NCI-H226 (cell line): ENCODE data around the gene PIAS3.
"Not testable (repeated sequence)": the region's sequence is repeated elsewhere in the genome, so short reads cannot be mapped to it uniquely, and the experiment has no call there.

Experiments used
- DNase-seq: peaks from one replicate; pipeline ENCODE4 v3.0.0-alpha.2; 2015

PIAS3 gene

DNA sequence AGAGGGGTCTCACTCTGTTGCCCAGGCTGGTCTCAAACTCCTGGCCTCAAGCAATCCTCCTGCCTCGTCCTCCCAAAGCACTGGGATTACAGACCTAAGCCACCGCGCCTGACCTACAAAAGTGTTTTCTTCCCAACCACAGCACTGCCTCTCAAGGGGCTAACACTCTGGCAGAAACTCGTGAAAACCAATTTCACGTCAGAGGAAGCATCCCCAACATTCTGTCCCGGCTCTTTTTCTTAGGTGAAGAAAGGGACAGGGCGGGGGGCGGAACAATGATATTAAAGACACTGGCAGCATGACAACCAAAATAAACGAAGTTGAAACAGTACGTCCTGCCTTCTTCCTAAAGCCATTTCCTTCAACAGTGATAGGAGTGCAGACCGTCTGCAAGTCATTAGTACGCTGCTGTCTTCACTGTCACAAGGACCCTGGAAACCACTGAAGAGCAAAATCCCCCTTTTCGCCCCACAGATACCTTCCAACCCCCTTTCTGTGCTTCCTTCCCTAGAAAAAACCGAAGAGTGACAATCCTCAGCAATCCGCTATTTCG, 36.0 kb downstream of the PIAS3 start:
- DNase-seq = not testable (repeated sequence)

DNA sequence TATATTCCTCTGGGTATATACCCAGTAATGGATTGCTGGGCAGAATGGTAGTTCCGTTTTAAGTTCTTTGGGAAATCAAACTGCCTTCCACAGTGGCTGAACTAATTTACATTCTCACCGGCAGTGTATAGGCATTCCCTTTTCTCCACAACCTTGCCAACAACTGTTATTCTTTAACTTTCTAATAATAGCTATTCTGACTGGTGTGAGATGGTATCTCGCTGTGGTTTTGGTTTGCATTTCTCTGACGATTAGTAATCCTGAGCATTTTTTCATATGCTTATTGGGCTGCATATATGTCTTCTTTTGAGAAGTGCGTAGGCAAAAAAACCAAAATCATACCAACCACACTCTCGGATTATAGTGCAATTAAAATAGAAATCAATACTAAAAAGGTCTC, 40.8 kb downstream of the PIAS3 start:
- peak; percentile 43 for DNase-seq

DNA sequence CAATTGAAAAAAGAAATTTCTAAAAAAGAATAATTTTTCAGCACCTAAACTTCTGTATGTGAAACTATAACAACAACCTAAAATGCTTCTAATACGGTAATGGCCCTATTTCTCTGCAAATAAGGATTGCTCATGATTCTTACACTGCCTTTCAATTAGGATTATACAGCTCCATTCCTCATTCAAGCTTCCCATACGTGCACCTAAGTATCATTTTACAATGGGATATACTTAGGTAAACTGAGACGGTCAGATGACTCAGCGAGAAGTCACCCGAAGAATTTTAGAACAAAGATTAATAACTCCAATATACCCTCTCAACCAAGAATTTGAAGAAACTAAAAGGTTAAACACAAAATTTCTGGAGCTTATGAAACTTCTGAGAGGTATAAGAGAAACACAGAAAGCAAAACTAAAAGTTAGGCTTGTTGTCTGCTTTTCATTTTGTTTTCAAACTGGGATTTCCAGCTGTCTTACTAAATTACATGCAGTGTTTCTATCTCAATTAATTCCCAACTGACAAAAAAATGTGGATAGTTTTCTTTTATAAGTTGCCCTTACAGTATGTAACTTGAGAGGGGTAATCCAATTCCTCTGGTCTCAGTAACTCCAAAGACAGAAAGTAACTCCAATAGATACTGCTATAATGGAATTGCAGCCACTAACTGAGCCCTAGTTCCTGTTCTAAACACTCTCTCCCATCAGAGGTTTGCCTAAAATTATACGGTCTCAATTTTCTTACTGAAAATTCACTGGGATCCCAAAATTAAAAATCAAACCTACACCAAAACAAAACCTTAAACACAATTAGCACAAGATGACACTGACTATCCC, 45.7 kb downstream of the PIAS3 start:
- not testable (repeated sequence) for DNase-seq

DNA sequence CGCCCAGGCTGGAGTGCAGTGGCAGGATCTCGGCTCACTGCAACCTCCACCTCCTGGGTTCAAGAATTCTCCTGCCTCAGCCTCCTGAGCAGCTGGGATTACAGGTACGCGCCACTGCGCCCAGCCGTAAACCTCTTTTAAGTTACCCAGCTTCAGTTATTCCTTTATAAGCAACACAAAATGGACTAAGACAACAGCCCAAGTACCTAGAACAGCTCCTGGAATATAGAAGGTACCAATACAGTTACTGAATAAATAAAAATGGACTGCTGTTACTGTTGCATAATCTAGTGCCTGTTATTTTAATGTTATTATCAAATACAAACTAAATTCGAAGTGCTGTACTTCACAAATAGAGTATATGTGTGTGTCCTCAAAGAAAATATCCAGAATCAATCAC, 52.0 kb downstream of the PIAS3 start:
- no peak for DNase-seq

DNA sequence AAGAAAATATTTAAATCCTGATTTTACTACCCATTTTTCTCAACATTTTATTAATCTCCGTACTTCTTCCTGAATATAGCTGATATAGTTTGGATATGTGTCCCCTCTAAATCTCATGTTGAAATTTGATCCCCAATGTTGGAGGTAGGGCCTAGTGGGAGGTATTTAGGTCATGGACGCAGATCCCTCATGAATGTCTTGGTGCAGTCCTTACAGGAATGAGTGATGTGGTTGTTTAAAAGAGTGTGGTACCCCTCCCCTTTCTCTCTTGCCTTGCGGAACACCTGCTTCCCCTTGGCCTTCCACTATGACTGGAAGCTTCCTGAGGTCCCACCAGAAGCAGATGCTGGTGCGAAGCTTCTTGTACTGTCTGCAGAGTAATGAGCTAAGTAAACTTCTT, 52.5 kb downstream of the PIAS3 start:
- no peak for DNase-seq

DNA sequence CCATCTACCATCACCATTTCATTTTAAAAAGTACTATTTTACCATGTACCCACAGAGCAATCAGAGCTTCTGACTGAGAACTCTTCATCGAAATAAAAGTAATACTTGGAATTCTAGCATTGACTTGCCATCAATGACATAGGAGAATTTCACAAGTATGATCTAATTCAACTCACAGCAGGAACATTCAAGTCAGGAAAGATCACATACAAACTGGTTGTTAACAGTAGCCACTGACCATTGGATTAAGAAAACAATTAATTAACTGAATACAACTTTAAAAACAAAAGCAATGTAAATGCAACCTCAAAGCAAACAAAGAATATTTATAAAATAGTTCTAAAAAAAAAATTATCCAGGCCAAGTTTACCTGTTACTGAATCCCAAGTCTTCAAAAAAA, 53.8 kb downstream of the PIAS3 start:
- DNase-seq = no peak

DNA sequence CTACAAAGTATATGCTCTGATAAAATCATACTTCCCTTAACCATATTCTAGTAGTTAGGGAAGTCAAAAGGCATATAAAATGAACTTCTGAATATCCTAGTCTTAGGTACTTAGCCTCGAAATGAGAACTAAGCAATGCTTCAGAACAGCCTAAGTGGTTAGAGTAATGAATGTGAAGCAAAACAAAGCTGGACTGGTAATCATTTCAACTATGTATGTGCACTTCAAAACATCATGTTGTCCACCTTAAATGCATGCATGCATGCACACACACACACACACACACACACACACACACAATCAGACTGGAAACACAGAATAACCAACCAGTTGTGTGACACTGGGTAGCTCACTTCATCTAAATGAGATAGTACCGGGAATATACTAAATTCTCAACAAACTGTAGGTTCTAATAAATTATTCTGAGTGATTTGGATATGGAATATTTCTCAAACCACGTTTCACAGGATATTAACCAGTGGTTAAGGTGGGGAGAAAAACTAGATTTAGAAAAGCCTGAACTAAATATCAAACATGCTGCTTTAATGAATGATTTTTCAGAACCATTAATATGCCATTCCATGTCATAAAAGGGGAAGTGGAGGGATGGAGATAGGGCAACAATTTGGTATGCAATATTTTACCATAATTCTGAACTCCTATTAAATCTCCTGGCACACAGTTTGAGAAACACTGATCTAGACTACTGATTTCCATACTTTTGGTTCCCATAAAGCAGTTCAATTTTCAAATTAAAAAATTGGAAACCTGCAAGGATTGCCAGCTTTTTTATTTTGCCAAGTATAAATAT, 54.4 kb downstream of the PIAS3 start:
- no peak for DNase-seq

DNA sequence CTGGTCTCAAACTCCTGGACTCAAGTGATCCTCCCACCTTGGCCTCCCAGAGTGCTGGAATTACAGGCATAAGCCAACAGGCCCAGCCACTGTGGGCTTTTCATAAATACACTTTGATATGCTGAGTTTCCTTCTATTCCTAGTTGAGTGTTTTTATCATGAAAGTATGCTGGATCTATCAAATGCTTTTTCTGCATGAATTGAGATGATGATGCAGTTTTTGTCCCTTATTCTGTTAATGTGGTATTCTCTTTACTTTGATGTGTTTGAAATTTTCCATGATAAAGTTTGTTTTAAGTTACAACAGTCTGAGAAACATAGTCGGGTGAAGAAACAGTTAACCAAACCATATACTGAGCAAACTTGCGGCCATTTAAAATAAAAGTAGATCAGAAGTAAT, 59.1 kb downstream of the PIAS3 start:
- no peak for DNase-seq
